Islet of Langerhans (tissue), 1 donor: ENCODE data around the gene RNF152.

ENCODE experiments used
- FAIRE-seq: peaks from one replicate; lab custom pipeline; 2011; peaks lifted over from hg19 to GRCh38; lab: Jason Lieb, UNC

RNF152 gene

DNA sequence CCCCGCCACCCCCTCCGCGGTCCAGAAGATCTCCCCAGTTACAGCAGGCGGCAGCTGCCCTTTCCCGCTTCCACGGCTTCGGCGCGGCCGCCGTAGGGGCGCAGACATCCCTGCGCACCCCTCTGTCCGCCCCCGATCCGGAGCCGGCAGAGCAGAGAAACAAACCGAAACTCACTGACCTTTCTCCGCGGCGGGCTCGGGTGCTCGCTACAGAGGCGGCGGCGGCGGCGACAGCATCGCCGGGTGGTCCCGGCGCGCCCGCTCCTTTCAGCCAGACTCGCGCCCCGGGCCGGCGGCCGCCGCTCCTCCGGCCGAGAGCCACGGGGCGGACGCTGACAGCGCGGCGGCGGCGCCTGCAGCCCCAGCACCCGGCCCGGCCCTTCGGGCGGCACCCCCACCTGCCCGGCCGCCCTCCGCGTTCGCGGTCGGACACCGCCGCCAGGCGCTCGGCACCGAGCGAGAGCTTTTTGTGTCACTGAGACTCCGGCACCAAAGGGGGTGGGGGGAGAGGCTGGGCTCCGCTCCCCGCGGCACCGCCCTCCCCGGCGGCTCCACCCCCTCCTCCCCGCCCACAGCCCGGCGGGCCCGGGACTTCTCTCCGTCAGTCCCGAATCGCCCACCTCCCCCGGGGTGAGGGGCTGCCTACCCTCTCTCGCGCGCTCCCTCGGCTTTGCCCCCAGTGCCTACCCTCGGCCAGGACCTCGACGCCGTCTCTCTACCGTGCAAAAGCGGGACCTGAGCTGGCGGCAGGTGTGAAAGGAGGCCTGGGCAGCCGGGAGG lies 1.4 kb upstream of the RNF152 start:
- no peak for FAIRE-seq

GRCh38 chr18:61893309-61893970 lies 633 bp upstream of the RNF152 start:
- no peak for FAIRE-seq

DNA sequence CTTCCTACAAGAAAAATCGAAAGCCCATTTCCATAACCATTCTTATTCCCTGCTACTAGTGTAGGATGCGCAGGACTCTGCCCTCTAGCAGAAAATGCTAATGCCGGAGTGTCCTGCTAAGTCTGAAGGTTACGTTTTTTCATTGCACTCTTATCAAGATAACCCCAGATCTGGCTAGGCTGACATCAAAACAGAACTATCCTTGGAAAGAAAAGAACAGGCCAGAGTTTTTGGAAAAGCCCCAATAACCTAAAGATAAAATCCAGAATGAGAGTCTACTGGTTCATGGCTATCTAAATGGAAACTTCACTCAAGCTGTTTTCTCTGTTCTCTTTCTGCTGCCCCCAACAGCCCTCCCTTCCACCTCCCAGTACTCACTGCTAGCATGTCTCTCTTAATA lies 913 bp downstream of the RNF152 start:
- no peak for FAIRE-seq

- FAIRE-seq, result no peak
Measured at GRCh38 chr18:61891271-61891670, 1.5 kb downstream of the RNF152 start.

DNA sequence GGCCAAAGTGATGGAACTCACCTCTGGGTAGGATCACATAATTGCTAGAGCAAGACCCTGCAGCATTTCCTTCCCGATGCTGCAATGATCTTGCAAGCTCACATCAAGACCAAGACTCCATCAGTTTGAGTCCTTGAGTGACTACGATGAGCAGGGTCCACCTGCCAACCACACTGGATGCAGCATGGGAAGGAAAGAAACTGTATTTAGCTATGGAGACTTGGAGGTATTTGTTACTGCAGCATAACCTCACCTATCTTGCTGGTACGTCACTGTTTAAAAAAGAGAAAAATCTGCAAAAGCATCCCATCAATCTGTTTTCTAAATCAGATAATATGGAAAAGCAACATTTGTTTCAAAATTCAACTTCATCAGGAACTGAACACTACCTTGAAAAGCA lies 2.5 kb downstream of the RNF152 start:
- FAIRE-seq, result no peak

DNA sequence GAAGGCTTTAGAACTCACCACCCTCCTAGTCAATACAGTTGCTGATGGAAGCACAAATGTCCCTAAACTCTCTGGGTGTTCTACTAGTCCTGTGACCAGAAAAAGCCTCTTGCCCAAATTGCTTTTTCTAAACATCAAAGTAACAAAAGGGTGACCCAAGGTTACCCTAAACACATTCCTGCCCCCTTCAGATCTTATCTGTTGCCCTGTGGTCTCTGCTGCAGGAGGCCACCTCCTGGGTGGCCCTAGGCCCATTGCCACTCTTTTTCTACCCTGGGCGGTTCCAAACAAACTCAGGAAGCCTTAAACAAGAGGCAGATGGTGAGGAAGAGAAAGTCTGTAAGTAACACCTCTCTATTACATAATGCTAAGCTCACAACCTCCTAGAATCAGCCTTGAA lies 3.3 kb downstream of the RNF152 start:
- FAIRE-seq, result no peak

GRCh38 chr18:61888622-61889021 lies 4.2 kb downstream of the RNF152 start:
- no peak for FAIRE-seq

- FAIRE-seq, result no peak
Measured at GRCh38 chr18:61887838-61888237, 5.0 kb downstream of the RNF152 start.

GRCh38 chr18:61883547-61883946 lies 9.3 kb downstream of the RNF152 start:
- FAIRE-seq, result no peak

DNA sequence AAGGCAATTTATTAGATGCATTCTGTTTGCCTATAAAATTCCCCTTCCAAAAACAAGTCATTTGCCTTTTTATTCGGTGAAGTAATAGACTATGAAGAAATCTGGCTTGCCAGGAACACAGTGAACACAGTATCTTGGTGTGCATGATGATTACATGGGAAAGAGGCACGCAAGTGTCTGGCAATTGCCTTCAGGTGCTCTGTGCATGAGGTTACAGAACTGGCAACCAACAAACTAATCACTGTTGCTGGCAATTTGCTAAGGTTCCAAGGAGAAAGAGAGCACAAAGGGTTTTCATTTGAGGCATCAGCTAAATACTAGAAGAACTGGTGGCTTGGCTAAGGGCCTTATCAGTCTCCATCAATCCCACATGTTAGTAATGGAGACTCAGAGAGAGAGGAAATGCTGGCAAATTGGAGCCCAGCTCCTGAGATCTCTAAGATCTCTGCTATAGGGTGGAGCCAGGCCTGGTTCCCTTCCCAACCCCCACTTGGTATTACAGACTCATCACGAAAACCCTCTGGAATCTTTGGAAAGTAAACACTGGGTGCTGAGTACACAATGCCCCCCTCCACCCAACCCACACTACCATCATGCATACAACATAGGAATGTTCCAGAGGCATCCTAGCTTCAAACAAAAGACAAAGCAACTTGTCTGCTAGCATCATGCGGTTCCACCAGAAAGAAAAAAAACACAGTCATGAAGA lies 10.4 kb downstream of the RNF152 start:
- FAIRE-seq, result no peak

- FAIRE-seq, result no peak
Measured at GRCh38 chr18:61876899-61877298, 15.9 kb downstream of the RNF152 start.

- FAIRE-seq, result no peak
Measured at GRCh38 chr18:61870151-61870550, 22.7 kb downstream of the RNF152 start.

DNA sequence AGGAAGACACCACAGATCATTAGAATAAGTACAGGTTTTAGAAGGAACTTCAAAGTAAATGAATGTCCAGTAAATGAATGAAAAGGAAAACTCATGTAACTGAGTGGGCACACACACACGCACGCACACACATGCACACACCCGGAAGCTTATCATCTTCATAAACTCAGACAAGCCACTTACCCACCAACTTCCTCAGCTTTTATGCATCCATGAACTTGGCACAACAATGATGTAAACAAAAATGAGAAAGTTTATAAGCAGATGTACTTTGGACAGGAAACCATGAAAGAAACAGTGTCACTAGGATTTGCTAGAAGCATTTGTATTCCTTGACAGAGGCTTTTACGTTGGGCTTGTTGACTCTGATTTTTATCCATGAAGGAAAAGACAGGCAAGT lies 23.2 kb downstream of the RNF152 start:
- no peak for FAIRE-seq

DNA sequence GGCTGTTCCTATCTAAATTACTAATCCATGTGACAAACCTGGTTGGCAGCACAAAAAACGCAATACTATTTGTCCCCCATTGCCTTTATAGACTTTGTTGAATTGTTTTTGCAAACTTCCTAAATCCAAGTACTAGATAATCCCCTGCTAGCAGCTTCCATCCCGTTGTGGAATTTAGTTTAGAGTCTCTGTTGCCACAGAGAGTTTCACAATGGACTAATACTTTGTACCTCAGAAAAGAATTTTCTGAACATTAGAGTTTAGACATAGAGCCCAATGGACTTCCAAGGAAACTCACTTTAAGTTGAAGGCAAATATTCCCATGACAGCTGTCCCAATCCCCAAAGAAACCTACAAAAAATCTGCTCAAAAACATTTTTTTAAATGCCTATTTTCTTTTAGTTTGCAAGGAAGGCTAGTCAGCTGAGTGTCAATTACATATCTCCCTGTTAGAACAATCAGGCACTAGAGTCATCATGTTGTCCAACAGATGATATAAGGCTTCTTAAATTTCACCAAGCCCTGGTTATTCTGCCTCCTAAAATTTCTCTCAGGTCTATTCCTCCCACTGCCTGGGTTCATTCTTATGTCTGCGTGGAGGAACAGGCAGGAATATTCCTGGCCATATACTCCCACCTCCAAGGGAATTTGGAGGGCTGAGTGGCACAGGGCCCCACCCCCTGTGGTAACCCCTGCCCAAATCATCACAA lies 27.2 kb downstream of the RNF152 start:
- no peak for FAIRE-seq

- no peak for FAIRE-seq
Measured at GRCh38 chr18:61861372-61861771, 31.4 kb downstream of the RNF152 start.

GRCh38 chr18:61860302-61860701 lies 32.5 kb downstream of the RNF152 start:
- FAIRE-seq, result no peak

GRCh38 chr18:61859113-61859512 lies 33.7 kb downstream of the RNF152 start:
- no peak for FAIRE-seq

DNA sequence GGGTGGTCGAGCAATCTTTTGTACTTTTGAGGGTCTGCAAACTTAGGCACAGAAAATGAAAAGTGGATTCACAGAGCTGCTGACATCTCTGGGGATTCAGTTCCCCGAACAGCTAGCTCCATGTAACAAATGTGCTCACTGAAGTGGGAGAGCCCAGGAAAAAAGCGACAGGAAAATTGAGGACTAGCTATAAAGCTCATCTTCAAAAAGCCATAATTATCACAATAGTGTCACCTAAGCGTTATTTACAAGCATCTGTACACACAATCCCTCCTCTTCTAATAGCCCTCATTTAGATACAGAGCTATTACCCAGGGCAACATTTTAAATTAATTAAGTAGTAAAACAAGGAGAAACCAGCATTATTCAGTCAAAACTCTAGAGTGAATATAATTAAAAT lies 36.1 kb downstream of the RNF152 start:
- FAIRE-seq, result no peak

DNA sequence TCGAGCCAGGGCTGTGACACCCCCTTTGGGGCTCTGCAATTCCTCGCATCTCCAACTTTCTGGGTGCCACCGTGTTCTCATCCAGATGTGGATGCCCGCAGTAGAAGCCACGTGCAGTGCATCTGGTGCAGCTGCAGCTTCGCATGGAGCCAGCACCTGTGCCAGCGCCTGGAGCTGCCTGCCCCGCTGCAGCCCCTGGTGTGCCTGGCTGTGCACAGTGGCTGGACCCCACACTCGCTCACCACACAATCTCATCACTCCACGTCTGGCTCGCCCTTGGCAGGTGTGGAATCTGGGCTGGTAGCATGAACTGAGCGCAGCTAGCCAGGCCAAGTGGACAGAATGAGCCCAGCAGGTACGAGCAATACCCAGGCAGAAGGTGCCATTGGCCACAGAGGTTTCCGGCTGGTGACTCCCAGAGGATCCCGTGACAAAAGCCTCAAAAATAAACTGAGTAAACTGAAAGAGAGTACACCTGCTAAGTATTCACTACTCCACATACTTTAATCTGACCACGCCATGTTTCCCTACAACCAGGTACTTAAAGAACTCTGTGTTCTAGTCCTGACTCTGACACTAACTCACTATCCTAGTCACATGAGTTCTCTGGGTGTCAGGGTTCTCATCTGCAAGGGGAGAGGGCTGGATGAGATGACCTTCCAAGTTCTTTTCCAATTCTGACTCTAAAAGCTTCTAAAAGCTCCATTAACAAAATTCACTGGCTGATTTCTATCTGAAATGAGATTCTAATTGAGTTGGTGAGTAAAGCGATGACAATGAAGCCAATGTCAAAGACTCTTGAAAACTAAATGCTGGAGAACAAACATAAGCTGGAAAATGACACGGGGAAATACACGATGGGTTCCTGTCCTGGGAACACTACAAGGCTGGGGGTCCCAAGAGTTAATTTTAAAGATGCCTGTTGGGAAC lies 37.1 kb downstream of the RNF152 start:
- FAIRE-seq, result no peak

- peak; percentile 47 for FAIRE-seq
Measured at GRCh38 chr18:61854578-61855448, 38.0 kb downstream of the RNF152 start.

GRCh38 chr18:61853855-61854254 lies 39.0 kb downstream of the RNF152 start:
- FAIRE-seq, result no peak
